Right atrium auricular region (tissue), 2 donors: ENCODE data around the gene DMD. TPM values are rescaled to one million over a fixed set of nuclear protein-coding genes. Genes with fewer than 3 reads are reported as not detected.

Experiments used
- DNase-seq: peaks from one replicate; pipeline ENCODE4 v3.0.0-alpha.2; 2019; ENCODE audit warnings: low spot score
- H3K27ac ChIP-seq, 2 donors: fragments of 200-600 bp; sonication (generic); 1 replicate in 1 of 2; 2 replicates in 1 of 2; pipeline ENCODE4 v1.5.1; 2016 to 2019
- H3K27me3 ChIP-seq, 2 donors: fragments of 200-600 bp; sonication (generic); one replicate each; pipeline versions ENCODE4 v1.5.1 to v1.6.0; 2017 to 2019
- H3K36me3 ChIP-seq: fragments of 200-600 bp; sonication (generic); one replicate; pipeline ENCODE4 v1.5.1; 2016
- H3K4me1 ChIP-seq, 2 donors: fragments of 200-600 bp; sonication (generic); one replicate each; pipeline versions ENCODE4 v1.5.1 to v1.6.0; 2017 to 2019
- H3K4me3 ChIP-seq, 2 donors: fragments of 200-600 bp; sonication (generic); 1 replicate in 1 of 2; 2 replicates in 1 of 2; pipeline ENCODE4 v1.5.1; 2017 to 2019; ENCODE audit warnings: mild to moderate bottlenecking in 1 of 2, moderate library complexity in 1 of 2
- H3K9me3 ChIP-seq, 2 donors: fragments of 200-600 bp; sonication (generic); one replicate each; pipeline ENCODE4 v1.5.1; 2019
- total RNA-seq, 2 donors: library from RNA; depleted of rRNA; stranded (reverse); fragments of >200 nt; gene quantifications; one replicate each; pipeline ENCODE4 v1.1.0, GENCODE V29; 2016
- TF ChIP-seq, protein P1 (sequence below), 2 donors: fragments of 200-600 bp; sonication (generic); IDR thresholded peaks; one replicate each; pipeline ENCODE4 v1.5.1; 2019; ENCODE audit warnings: antibody characterized with exemption in 2 of 2

Gene DMD
- total RNA-seq, 2 donors from 2014 or later: 111 to 135 TPM

DNA sequence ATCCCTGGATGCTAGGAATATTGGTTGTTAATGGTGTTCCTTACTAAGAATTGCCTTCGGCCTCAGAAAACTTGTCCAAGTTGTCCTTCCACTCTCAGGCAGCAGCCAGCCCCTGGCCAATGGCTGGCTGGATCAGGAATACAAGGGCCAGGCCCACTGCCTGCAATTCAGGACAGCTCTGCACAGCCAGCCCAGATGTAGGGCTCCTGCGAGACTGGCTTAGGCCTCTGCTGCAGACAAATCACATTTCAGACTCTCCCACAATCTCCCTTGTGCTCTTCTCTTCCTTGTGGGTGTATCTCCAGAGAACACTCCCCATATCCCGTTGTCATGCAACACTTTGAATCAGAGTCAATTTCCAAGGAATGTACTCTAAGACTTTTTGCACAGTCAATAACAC lies 1391.9 kb downstream of the DMD start:
- no peak overlapping the region for H3K27ac ChIP-seq
- H3K4me3 ChIP-seq: no peak overlapping the region
- H3K9me3 ChIP-seq: no peaks in the 10 kb centered on the region
- no peaks in the 10 kb centered on the region for H3K4me1 ChIP-seq
- no peak for DNase-seq
- H3K36me3 ChIP-seq: no peaks in the 10 kb centered on the region
- no peaks in the 10 kb centered on the region for H3K27me3 ChIP-seq
- TF ChIP-seq, protein P1, sequence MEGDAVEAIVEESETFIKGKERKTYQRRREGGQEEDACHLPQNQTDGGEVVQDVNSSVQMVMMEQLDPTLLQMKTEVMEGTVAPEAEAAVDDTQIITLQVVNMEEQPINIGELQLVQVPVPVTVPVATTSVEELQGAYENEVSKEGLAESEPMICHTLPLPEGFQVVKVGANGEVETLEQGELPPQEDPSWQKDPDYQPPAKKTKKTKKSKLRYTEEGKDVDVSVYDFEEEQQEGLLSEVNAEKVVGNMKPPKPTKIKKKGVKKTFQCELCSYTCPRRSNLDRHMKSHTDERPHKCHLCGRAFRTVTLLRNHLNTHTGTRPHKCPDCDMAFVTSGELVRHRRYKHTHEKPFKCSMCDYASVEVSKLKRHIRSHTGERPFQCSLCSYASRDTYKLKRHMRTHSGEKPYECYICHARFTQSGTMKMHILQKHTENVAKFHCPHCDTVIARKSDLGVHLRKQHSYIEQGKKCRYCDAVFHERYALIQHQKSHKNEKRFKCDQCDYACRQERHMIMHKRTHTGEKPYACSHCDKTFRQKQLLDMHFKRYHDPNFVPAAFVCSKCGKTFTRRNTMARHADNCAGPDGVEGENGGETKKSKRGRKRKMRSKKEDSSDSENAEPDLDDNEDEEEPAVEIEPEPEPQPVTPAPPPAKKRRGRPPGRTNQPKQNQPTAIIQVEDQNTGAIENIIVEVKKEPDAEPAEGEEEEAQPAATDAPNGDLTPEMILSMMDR (IDR thresholded peaks at IDR 0.05): no peak

DNA sequence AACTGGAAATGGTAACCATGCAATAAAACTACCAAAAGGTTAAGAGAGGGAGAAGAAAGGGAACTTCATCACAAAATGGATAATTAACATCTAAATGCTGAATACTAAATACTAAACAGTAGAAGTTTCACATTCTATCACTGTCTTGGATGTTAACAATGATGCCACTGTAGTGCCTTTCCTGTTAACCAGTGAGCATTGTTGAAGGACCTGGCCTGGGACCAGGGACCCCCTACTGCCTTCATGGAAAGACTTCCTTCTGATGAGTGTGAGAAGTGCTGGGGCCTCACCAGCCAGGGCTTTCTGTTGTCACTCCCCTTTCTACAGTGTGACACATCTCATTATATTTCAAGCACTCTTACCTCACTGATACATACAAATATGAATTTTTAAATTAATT lies 1400.2 kb downstream of the DMD start:
- no peak for DNase-seq
- H3K9me3 ChIP-seq: no peaks in the 10 kb centered on the region
- no peaks in the 10 kb centered on the region for H3K27me3 ChIP-seq
- H3K27ac ChIP-seq: no peak overlapping the region
- H3K4me1 ChIP-seq: no peaks in the 10 kb centered on the region
- TF ChIP-seq, protein P1 (IDR thresholded peaks at IDR 0.05): no peak
- H3K36me3 ChIP-seq: no peaks in the 10 kb centered on the region
- no peak overlapping the region for H3K4me3 ChIP-seq

DNA sequence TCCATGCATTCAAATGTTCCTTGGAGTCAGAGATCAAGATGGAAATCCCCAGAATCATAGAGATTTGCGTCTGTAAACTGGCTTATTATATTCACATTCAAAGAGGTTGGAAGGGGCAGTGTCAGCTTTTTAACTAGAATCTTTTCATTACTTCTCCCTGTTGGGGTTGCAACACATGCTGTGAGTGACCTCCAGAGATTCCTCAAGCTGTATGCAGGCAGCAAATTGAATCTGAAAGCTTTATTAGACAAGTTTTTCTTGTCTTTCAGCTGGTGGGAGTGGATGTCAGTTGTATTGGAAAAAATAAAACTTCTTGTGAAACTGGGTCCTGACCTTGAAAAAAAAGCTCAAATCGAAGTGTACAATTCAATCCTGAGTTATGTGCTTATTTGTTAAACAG lies 1403.0 kb downstream of the DMD start:
- Histone ChIP-seq H3K4me1 (no peaks in the 10 kb centered on the region), H3K36me3 (no peaks in the 10 kb centered on the region), H3K4me3 (no peak overlapping the region), H3K27me3 (no peaks in the 10 kb centered on the region), H3K27ac (no peak overlapping the region), H3K9me3 (no peaks in the 10 kb centered on the region)
- TF ChIP-seq, protein P1 (IDR thresholded peaks at IDR 0.05): no peak
- no peak for DNase-seq

DNA sequence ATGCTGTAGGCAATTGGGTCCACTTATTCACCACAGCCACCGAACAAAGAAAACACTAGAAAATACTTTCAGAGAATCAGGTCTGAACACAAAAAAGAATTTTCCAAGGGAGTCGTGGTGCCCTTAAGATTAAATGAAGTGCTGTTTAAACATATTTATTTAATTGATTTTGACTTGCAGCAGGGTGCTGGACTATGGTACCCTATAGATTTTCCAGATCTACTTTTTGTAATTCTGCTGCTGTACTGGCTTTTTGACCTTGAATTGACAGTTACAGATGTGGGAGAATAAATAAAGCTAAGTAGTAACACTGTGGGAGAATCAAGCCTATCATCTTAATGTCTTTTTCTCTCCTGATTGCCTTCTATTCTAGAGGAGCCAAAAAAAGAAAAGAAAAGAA lies 1404.2 kb downstream of the DMD start:
- DNase-seq: no peak
- H3K36me3 ChIP-seq: no peaks in the 10 kb centered on the region
- TF ChIP-seq, protein P1 (IDR thresholded peaks at IDR 0.05): no peak

DNA sequence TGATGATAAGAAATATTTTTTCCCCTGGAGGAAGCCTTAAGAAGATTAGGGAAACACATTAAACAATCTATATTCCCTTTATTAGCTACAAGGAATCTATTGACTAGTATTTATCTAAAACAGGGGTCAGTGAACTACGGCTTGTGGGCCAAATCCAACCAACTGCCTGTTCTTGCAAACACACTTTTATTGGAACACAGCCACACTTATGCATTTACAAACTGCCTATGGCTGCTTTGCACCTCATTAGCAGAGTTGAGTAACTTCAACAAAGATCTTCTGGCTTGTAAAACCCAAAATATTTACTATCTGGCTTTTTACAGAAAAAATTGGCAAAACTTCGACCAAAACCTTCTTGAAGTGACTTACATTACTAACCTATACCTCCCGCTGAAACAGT lies 1405.6 kb downstream of the DMD start:
- no peaks in the 10 kb centered on the region for H3K27me3 ChIP-seq
- no peaks in the 10 kb centered on the region for H3K36me3 ChIP-seq
- no peaks in the 10 kb centered on the region for H3K4me1 ChIP-seq
- H3K4me3 ChIP-seq: no peak overlapping the region
- no peaks in the 10 kb centered on the region for H3K9me3 ChIP-seq
- TF ChIP-seq, protein P1 (IDR thresholded peaks at IDR 0.05): no peak
- no peak for DNase-seq
- no peak overlapping the region for H3K27ac ChIP-seq

More for the DNA sequence above, 1404.2 kb downstream of the DMD start:
- Histone ChIP-seq H3K4me3 (no peak overlapping the region), H3K27me3 (no peaks in the 10 kb centered on the region), H3K27ac (no peak overlapping the region), H3K4me1 (no peaks in the 10 kb centered on the region), H3K9me3 (no peaks in the 10 kb centered on the region)

DNA sequence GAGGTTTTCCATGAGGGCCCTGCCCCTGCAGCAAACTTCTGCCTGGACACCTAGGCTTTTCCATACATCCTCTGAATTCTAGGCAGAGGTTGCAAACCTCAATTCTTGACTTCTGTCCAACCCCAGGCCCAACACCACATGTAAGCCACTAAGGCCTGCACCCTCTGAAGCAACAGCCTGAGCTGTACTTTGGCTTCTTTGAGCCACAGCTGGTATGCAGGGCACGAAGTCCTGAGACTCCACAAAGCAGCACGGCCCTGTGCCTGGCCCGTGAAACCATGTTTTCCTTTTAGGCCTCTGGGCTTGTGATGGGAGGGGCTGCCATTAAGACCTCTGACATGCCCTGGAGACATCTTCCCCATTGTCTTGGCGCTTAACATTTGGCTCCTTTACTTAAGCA lies 1411.1 kb downstream of the DMD start:
- Histone ChIP-seq H3K27me3 (no peaks in the 10 kb centered on the region), H3K4me1 (no peaks in the 10 kb centered on the region), H3K36me3 (no peaks in the 10 kb centered on the region), H3K9me3 (no peaks in the 10 kb centered on the region), H3K4me3 (no peak overlapping the region), H3K27ac (no peak overlapping the region)
- no peak for DNase-seq
- TF ChIP-seq, protein P1 (IDR thresholded peaks at IDR 0.05): no peak
